Choroid plexus epithelial cell (primary cell): Measurements from ENCODE around the gene SLX4IP.
A peak's percentile ranks its signal among the peaks of the same experiment; 100 is the strongest.

Source experiments
- DNase-seq: peaks from one replicate; pipeline ENCODE4 v3.0.0-alpha.2; 2010; ENCODE audit warnings: low read depth
- H3K4me3 ChIP-seq: 2 replicates; pipeline ENCODE4 v1.5.1; 2011; ENCODE audit warnings: low read depth, mild to moderate bottlenecking, control low read depth, low read length, moderate library complexity
- TF ChIP-seq, protein P1 (sequence below): conservative IDR thresholded peaks from 2 replicates; pipeline ENCODE4 v1.5.1; 2011; ENCODE audit warnings: low read depth, mild to moderate bottlenecking, control low read depth, inconsistent platforms, low read length, moderate library complexity

The SLX4IP gene

DNA sequence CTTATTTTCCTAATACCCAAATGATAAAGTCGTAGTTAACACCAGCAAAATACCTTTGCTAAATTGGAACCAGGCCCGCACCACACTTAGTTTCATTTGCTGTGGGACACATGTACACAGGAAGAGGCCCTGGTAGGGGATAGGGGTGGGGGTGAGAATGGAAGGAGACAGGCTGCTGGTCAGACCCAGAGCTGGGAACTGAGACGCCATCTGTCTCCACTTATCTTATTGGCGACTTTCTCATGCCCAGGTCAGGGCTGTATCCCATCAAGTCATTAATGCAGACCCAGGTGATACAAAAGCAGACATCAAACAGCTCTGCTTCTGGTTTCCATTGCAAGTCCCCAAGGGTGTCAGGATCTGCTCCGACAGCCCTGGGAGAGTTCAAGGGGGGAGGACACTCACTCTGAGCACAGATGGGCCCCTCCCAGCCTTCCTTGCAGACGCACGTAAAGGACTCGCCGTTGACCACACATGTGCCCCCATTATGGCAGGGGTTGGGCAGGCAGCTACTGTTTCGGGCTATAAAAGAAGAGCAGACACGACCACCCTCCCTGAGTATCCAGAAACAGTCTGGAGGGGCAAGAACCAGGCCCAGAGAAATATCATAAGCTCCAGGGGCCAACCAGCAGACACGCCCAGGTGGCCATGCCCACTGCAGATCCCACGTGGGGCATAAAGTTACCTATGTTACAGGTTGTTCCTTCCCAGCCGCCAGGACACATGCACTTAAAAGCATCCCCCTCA is 209.5 kb downstream of the SLX4IP start:
- TF ChIP-seq, protein P1, sequence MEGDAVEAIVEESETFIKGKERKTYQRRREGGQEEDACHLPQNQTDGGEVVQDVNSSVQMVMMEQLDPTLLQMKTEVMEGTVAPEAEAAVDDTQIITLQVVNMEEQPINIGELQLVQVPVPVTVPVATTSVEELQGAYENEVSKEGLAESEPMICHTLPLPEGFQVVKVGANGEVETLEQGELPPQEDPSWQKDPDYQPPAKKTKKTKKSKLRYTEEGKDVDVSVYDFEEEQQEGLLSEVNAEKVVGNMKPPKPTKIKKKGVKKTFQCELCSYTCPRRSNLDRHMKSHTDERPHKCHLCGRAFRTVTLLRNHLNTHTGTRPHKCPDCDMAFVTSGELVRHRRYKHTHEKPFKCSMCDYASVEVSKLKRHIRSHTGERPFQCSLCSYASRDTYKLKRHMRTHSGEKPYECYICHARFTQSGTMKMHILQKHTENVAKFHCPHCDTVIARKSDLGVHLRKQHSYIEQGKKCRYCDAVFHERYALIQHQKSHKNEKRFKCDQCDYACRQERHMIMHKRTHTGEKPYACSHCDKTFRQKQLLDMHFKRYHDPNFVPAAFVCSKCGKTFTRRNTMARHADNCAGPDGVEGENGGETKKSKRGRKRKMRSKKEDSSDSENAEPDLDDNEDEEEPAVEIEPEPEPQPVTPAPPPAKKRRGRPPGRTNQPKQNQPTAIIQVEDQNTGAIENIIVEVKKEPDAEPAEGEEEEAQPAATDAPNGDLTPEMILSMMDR = no peak
- H3K4me3 ChIP-seq = no peak overlapping the region
- no peak for DNase-seq

DNA sequence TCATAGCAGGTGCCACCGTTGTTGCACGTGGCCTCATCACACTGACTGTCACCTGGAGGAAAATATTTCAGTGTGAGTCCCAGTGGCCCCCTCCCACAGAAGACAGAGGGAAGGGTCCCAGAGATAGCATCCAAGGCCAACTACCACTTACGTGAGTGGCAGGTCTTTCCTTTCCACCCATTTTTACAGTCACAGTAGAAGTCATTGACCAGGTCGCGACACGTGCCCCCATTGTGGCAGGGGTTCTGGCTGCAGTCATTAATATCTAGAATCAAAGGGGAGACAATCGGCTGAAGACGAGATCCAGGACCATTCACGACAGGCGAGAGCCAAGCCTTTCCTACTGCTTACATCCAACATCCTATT is 210.1 kb downstream of the SLX4IP start:
- TF ChIP-seq, protein P1 = no peak
- no peak overlapping the region for H3K4me3 ChIP-seq
- DNase-seq = no peak

DNA sequence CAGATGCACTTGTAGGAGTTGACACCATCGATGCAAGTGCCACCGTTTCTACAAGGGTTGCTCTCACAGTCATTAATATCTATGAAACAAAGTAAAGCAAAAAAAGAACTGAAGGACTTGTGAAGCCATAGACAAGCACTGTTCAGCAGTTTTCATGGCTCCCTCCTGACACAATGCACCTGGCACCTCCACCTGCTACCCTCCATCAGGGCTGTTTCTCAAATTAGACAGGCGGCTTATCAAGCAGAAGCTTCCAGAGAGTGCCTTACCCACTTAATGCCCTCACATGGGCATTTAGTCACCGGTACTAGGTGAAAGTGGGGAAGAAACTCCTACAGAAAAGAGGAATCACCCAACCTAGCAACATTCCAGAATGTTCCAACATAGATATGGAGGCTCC is 210.9 kb downstream of the SLX4IP start:
- no peak overlapping the region for H3K4me3 ChIP-seq
- TF ChIP-seq, protein P1 = no peak
- DNase-seq = no peak

DNA sequence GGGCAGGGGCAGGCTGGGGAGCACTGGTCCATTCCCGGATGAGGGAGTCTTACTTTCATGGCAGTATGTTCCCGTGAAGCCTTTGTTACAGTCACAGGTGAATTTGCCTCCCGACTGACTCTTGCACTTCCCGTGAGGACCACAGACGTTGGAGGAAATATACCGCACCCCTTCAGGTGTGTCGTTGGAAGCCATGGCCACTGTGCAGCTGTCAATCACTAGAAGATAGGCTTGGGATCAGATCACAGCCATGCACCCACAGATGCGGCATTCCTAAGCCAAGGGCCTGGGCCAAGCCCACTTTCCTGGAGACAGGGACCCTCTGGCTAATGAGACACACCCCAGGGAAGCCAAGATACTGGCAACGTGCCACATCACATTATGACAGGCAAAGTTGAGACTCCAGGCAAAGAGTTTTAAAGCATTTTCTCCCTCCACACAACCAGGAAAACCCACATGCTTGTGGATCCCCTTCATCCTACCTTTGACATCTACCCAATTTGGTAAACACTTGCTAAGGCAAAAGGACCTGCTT is 211.8 kb downstream of the SLX4IP start:
- H3K4me3 ChIP-seq = no peak overlapping the region
- DNase-seq = no peak
- TF ChIP-seq, protein P1 = no peak

DNA sequence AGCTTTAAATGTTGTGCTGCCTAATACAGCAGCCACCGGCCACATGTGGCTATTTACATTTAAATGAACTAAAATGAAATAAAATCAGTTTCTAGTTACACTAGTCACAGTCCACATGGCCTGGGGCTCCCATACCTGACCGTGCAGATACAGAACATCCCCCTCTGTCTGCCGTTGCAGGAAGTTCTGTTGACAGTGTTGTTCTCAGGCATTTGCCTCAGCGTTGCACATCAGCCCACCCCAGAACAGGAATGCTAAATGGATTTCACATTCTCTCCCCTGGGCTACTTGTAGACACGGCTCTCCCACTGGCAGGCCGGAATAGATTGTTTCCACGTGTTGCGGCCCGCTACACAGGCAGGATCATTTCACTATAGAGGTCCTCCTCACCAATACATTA is 212.4 kb downstream of the SLX4IP start:
- TF ChIP-seq, protein P1 = peak; percentile 75

DNA sequence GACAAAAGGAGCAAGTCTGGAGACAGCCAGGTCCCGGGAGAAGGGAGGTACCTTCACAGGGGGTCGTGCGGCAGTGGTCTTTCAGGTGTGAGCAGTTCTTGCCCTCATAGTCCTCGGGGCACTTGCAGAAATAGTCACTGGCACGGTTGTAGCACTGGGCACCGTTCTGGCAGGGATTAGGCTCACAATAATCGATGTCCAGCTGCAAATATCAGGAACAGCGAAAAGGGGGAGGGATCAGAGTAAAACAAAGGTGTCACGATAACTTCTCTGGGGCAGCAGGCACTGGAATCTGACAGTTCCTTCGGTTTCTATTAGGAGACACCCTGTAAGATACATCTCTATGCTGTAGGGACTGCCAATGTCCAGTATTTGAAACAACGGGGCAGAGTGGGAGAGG is 212.8 kb downstream of the SLX4IP start:
- no peak overlapping the region for H3K4me3 ChIP-seq
- TF ChIP-seq, protein P1 = no peak
- no peak for DNase-seq

More for the DNA sequence above, 212.4 kb downstream of the SLX4IP start:
- no peak overlapping the region for H3K4me3 ChIP-seq
- DNase-seq = peak; percentile 72

DNA sequence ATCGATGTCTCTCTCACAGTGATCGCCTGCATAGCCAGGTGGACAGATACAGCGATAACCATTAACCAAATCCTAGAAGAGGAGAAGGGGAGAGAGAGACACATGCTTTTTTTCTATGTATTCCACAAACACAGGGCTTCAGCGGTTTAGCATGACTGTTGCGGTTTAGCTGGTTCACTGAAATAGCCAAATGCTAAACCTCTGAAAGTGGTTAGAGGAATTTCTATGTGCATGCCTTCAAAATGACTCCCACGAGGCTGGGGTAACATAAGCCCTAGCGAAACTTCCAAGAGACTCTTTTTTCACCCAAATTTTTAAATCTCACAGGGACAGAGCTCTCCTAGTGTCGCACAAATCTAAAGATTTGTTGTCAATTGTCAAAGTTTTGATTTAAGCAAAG is 213.5 kb downstream of the SLX4IP start:
- peak; percentile 82 for DNase-seq
- no peak overlapping the region for H3K4me3 ChIP-seq
- TF ChIP-seq, protein P1 = no peak
